Neural progenitor cell (in vitro differentiated cells): ENCODE data around the gene GAGE2A. TPM values are rescaled to one million over a fixed set of nuclear protein-coding genes. Genes with fewer than 3 reads are reported as not detected.
"Not testable (repeated sequence)": the region's sequence is repeated elsewhere in the genome, so short reads cannot be mapped to it uniquely, and the experiment has no call there.

Experiments used
- DNase-seq: peaks from one replicate; pipeline ENCODE4 v3.0.0-alpha.2; 2016; ENCODE audit warnings: low spot score
- H2AFZ ChIP-seq: fragments of 200-600 bp; sonication (generic); replicated peaks from 2 replicates; pipeline ENCODE4 v1.6.1; 2016; ENCODE audit warnings: antibody characterized with exemption
- H3F3A ChIP-seq: fragments of 200-600 bp; sonication (generic); 2 replicates; pipeline ENCODE4 v1.6.1; 2016; ENCODE audit warnings: antibody characterized with exemption, low read depth
- H3K27ac ChIP-seq: fragments of 200-600 bp; sonication (generic); 2 replicates; pipeline ENCODE4 v1.5.1; 2016; ENCODE audit warnings: mild to moderate bottlenecking
- H3K27me3 ChIP-seq: fragments of 200-600 bp; sonication (generic); 2 replicates; pipeline ENCODE4 v1.6.1; 2016; ENCODE audit warnings: mild to moderate bottlenecking, moderate library complexity
- H3K36me3 ChIP-seq: fragments of 200-600 bp; sonication (generic); 2 replicates; pipeline ENCODE4 v1.5.1; 2016
- H3K4me1 ChIP-seq: fragments of 200-600 bp; sonication (generic); 2 replicates; pipeline ENCODE4 v1.6.1; 2016; ENCODE audit warnings: mixed run types
- H3K4me2 ChIP-seq: fragments of 200-600 bp; sonication (generic); 2 replicates; pipeline ENCODE4 v1.6.1; 2016
- H3K4me3 ChIP-seq: fragments of 200-600 bp; sonication (generic); 2 replicates; pipeline ENCODE4 v1.5.1; 2016
- H3K79me2 ChIP-seq: fragments of 200-600 bp; sonication (generic); 2 replicates; pipeline ENCODE4 v1.6.1; 2016; ENCODE audit warnings: low read depth
- H3K9ac ChIP-seq: fragments of 200-600 bp; sonication (generic); 2 replicates; pipeline ENCODE4 v1.6.1; 2016
- H3K9me3 ChIP-seq: fragments of 200-600 bp; sonication (generic); 2 replicates; pipeline ENCODE4 v1.5.1; 2016; ENCODE audit warnings: low read depth
- H4K20me1 ChIP-seq: fragments of 200-600 bp; sonication (generic); 2 replicates; pipeline ENCODE4 v1.6.1; 2016; ENCODE audit warnings: low read depth
- H3K27ac Mint-ChIP-seq: 3 replicates; pipeline ENCODE4 v1.8.0; 2021; ENCODE audit warnings: mixed read lengths
- H3K27me3 Mint-ChIP-seq: 2 replicates; pipeline ENCODE4 v1.8.0; 2022; ENCODE audit warnings: low read depth, mild to moderate bottlenecking, inconsistent platforms, moderate library complexity, mixed read lengths; ENCODE audit not compliant: insufficient read depth
- H3K36me3 Mint-ChIP-seq: 3 replicates; pipeline ENCODE4 v1.8.0; 2021; ENCODE audit warnings: mixed read lengths
- H3K4me1 Mint-ChIP-seq: 3 replicates; pipeline ENCODE4 v1.8.0; 2021; ENCODE audit warnings: mixed read lengths
- H3K4me3 Mint-ChIP-seq: 3 replicates; pipeline ENCODE4 v1.8.0; 2021; ENCODE audit warnings: mild to moderate bottlenecking, moderate library complexity, mixed read lengths
- H3K9me3 Mint-ChIP-seq: 3 replicates; pipeline ENCODE4 v1.8.0; 2020; ENCODE audit warnings: mixed read lengths
- CTCF ChIP-seq: fragments of 200-600 bp; sonication (generic); IDR thresholded peaks from 2 replicates; pipeline ENCODE4 v1.5.1; 2017; ENCODE audit warnings: antibody characterized with exemption, mild to moderate bottlenecking
- EZH2 ChIP-seq: fragments of 200-600 bp; sonication (generic); IDR thresholded peaks from 2 replicates; pipeline ENCODE4 v1.6.1; 2017; ENCODE audit warnings: antibody characterized with exemption, mild to moderate bottlenecking, moderate library complexity
- EZH2phosphoT487 ChIP-seq: fragments of 200-600 bp; sonication (generic); IDR thresholded peaks from 2 replicates; pipeline ENCODE4 v1.6.1; 2017; ENCODE audit warnings: antibody characterized with exemption
- total RNA-seq: library from RNA; depleted of rRNA; stranded (reverse); fragments of >200 nt; gene quantifications from 2 replicates; pipeline ENCODE4 v1.2.3, GENCODE V29; 2015; ENCODE audit warnings: low replicate concordance

Gene GAGE2A
- total RNA-seq, 1 donor from 2014 or later, result not detected

- H3K27ac Mint-ChIP-seq, H3F3A ChIP-seq, H2AFZ ChIP-seq, DNase-seq, H3K4me3 ChIP-seq, H3K27me3 Mint-ChIP-seq, H3K4me2 ChIP-seq, H3K27ac ChIP-seq, H3K79me2 ChIP-seq, H3K4me1 ChIP-seq, H3K36me3 Mint-ChIP-seq, H3K4me1 Mint-ChIP-seq, H3K9me3 Mint-ChIP-seq, H3K27me3 ChIP-seq, H3K4me3 Mint-ChIP-seq, H3K9ac ChIP-seq, H3K9me3 ChIP-seq, H3K36me3 ChIP-seq, H4K20me1 ChIP-seq: not testable (repeated sequence)
Observed at GRCh38 chrX:49589769-49590478, 628 bp downstream of the GAGE2A start.

GRCh38 chrX:49590488-49590887 is 1.2 kb downstream of the GAGE2A start:
- not testable (repeated sequence) for H3K36me3 Mint-ChIP-seq, H3K4me1 Mint-ChIP-seq, H3K4me3 Mint-ChIP-seq, H3K27ac Mint-ChIP-seq, H3K27ac ChIP-seq, H3K9me3 Mint-ChIP-seq, DNase-seq, H3K27me3 Mint-ChIP-seq, H3K9me3 ChIP-seq, H3K4me3 ChIP-seq, H3K9ac ChIP-seq, H4K20me1 ChIP-seq, H3F3A ChIP-seq, H2AFZ ChIP-seq, H3K4me1 ChIP-seq, H3K79me2 ChIP-seq, H3K27me3 ChIP-seq, H3K36me3 ChIP-seq, H3K4me2 ChIP-seq

- H3K27me3 Mint-ChIP-seq, H3K4me2 ChIP-seq, H2AFZ ChIP-seq, H3K27ac Mint-ChIP-seq, H3K9ac ChIP-seq, H3K4me1 ChIP-seq, H3K36me3 Mint-ChIP-seq, H3K4me1 Mint-ChIP-seq, H3K36me3 ChIP-seq, H4K20me1 ChIP-seq, DNase-seq, H3K27ac ChIP-seq, H3K4me3 Mint-ChIP-seq, H3K79me2 ChIP-seq, H3K4me3 ChIP-seq, H3K9me3 ChIP-seq, H3K9me3 Mint-ChIP-seq, H3K27me3 ChIP-seq, H3F3A ChIP-seq: not testable (repeated sequence)
Observed at GRCh38 chrX:49598720-49599119, 9.4 kb downstream of the GAGE2A start, which contains the start of gene GAGE1. GAGE1 (plus strand) TSS chrX:49599020; CDS start chrX:49600175, 1,155 bp downstream.

- no peak overlapping the region for H3K27ac Mint-ChIP-seq
- DNase-seq, result no peak
- H3K9me3 Mint-ChIP-seq, result peaks cover 8% of the 10 kb centered on the region
- Histone ChIP-seq H3K9ac (no peak overlapping the region), H3K4me1 (no peaks in the 10 kb centered on the region), H3K27me3 (no peaks in the 10 kb centered on the region), H3K4me3 (no peak overlapping the region), H3K79me2 (no peaks in the 10 kb centered on the region), H3K36me3 (no peaks in the 10 kb centered on the region), H3K4me2 (no peak overlapping the region), H3F3A (no peaks in the 10 kb centered on the region), H3K27ac (no peak overlapping the region), H2AFZ (no peak overlapping the region), H4K20me1 (no peaks in the 10 kb centered on the region), H3K9me3 (no peaks in the 10 kb centered on the region)
- no peak for TF ChIP-seq EZH2
- TF ChIP-seq CTCF, result no peak
- no peak for TF ChIP-seq EZH2phosphoT487
- H3K27me3 Mint-ChIP-seq, result peaks cover 4% of the 10 kb centered on the region
- H3K4me1 Mint-ChIP-seq, result peaks cover 2% of the 10 kb centered on the region
- no peak overlapping the region for H3K4me3 Mint-ChIP-seq
- H3K36me3 Mint-ChIP-seq, result no peaks in the 10 kb centered on the region
Observed at GRCh38 chrX:49610718-49611310, 21.5 kb downstream of the GAGE2A start.

- no peaks in the 10 kb centered on the region for H3K27me3 Mint-ChIP-seq
- peaks cover 8% of the 10 kb centered on the region for H3K9me3 Mint-ChIP-seq
- peak overlapping the region; percentile 35 for H3K4me3 Mint-ChIP-seq
- H3K4me3 ChIP-seq, result no peak overlapping the region
- H3K9me3 ChIP-seq, result no peaks in the 10 kb centered on the region
- H4K20me1 ChIP-seq, result no peaks in the 10 kb centered on the region
- no peak overlapping the region for H2AFZ ChIP-seq
- no peak overlapping the region for H3K4me2 ChIP-seq
- no peak for DNase-seq
- H3K79me2 ChIP-seq, result no peaks in the 10 kb centered on the region
- no peak overlapping the region for H3K27ac ChIP-seq
- no peaks in the 10 kb centered on the region for H3F3A ChIP-seq
- no peaks in the 10 kb centered on the region for H3K36me3 ChIP-seq
- no peaks in the 10 kb centered on the region for H3K27me3 ChIP-seq
- no peak overlapping the region for H3K9ac ChIP-seq
- no peak for TF ChIP-seq EZH2phosphoT487
- no peak for TF ChIP-seq CTCF
- no peak for TF ChIP-seq EZH2
- H3K4me1 Mint-ChIP-seq, result peaks cover 2% of the 10 kb centered on the region
- no peaks in the 10 kb centered on the region for H3K4me1 ChIP-seq
- H3K36me3 Mint-ChIP-seq, result no peaks in the 10 kb centered on the region
- no peak overlapping the region for H3K27ac Mint-ChIP-seq
Observed at GRCh38 chrX:49618574-49618973, 29.3 kb downstream of the GAGE2A start.
